Endothelial cell of umbilical vein (primary cell): Measurements from ENCODE around the gene SMARCD3. TPM values are rescaled to one million over a fixed set of nuclear protein-coding genes. Genes with fewer than 3 reads are reported as not detected.
A peak's percentile ranks its signal among the peaks of the same experiment; 100 is the strongest.

Experiments used
- BruUV-seq: library from RNA; stranded (reverse); fragments of 400-500 nt; replicated peaks from 2 replicates; lab custom pipeline; 2021; lab: Mats Ljungman, UMichigan
- CTCF ChIA-PET: fragments of 300-600, 350-600 bp; sonication (Branson Sonifier 250); formaldehyde crosslinking; loops from one replicate; lab custom pipeline; 2021; ENCODE audit warnings: antibody characterized with exemption, inconsistent platforms; lab: Charles Lee
- POLR2A ChIA-PET: fragments of 300-600, 350-600 bp; sonication (Branson Sonifier 250); formaldehyde crosslinking; loops from one replicate; lab custom pipeline; 2021; ENCODE audit warnings: antibody characterized with exemption, inconsistent platforms; lab: Charles Lee
- DNase-seq: peaks from one replicate; pipeline ENCODE4 v3.0.0-alpha.2; 2011; ENCODE audit warnings: low read depth, low spot score
- FAIRE-seq: peaks from 2 replicates; lab custom pipeline; 2011; peaks lifted over from hg19 to GRCh38; lab: Jason Lieb, UNC
- H2AFZ ChIP-seq: 2 replicates; pipeline ENCODE4 v1.6.0; 2012; ENCODE audit warnings: low read depth, low read length, control low read depth, inconsistent platforms
- H3K27ac ChIP-seq: 2 replicates; pipeline ENCODE4 v1.5.1; 2011; ENCODE audit warnings: low read depth, mild to moderate bottlenecking, control low read depth, low read length, moderate library complexity; ENCODE audit not compliant: insufficient read depth
- H3K27me3 ChIP-seq, 2 experiments: 2 replicates each; pipeline versions ENCODE4 v1.6.0 to v1.6.1; 2011; ENCODE audit warnings: low read length in 2 of 2, mixed read lengths in 1 of 2; ENCODE audit not compliant: control insufficient read depth in 2 of 2, insufficient read depth in 2 of 2
- H3K36me3 ChIP-seq, 2 experiments: 2 replicates in 1 of 2; 3 replicates in 1 of 2; pipeline ENCODE4 v1.5.1; 2011; ENCODE audit warnings: low read length in 2 of 2, mild to moderate bottlenecking in 1 of 2, moderate library complexity in 1 of 2; ENCODE audit not compliant: control insufficient read depth in 2 of 2, insufficient read depth in 2 of 2; ENCODE audit errors: extremely low read depth in 1 of 2
- H3K4me1 ChIP-seq: 3 replicates; pipeline ENCODE4 v1.5.1; 2011; ENCODE audit warnings: mild to moderate bottlenecking, low read length; ENCODE audit not compliant: control insufficient read depth, insufficient read depth; ENCODE audit errors: extremely low read depth
- H3K4me2 ChIP-seq: 2 replicates; pipeline ENCODE4 v1.6.1; 2011; ENCODE audit warnings: low read length, control low read depth, mixed read lengths; ENCODE audit not compliant: insufficient read depth
- H3K4me3 ChIP-seq, 3 experiments: fragments of 200-600 bp in 1 of 3; sonication (generic), shearing (Covaris generic) in 1 of 3; replicated peaks in 1 of 3; 2 replicates each; pipeline ENCODE4 v1.5.1; 2011 to 2016; ENCODE audit warnings: control low read depth in 3 of 3, low read length in 3 of 3, mild to moderate bottlenecking in 2 of 3, inconsistent platforms in 1 of 3, low read depth in 1 of 3, moderate library complexity in 1 of 3; ENCODE audit not compliant: insufficient read depth in 1 of 3
- H3K79me2 ChIP-seq: 2 replicates; pipeline ENCODE4 v1.6.0; 2012; ENCODE audit warnings: low read length, inconsistent platforms; ENCODE audit not compliant: control insufficient read depth, insufficient read depth
- H3K9ac ChIP-seq: replicated peaks from 2 replicates; pipeline ENCODE3; 2011; ENCODE audit warnings: low read length, control low read depth; ENCODE audit not compliant: insufficient read depth; ENCODE audit errors: extremely low read depth
- H3K9me1 ChIP-seq: replicated peaks from 3 replicates; pipeline ENCODE4 v1.6.0; 2011; ENCODE audit warnings: mild to moderate bottlenecking, low read length; ENCODE audit not compliant: control insufficient read depth, insufficient read depth; ENCODE audit errors: extremely low read depth
- H3K9me3 ChIP-seq: replicated peaks from 2 replicates; pipeline ENCODE4 v1.5.1; 2012; ENCODE audit warnings: low read length, inconsistent platforms; ENCODE audit not compliant: control insufficient read depth, insufficient read depth
- H4K20me1 ChIP-seq: replicated peaks from 2 replicates; pipeline ENCODE3; 2011; ENCODE audit warnings: mild to moderate bottlenecking, low read length; ENCODE audit not compliant: control insufficient read depth, insufficient read depth; ENCODE audit errors: extremely low read depth
- CTCF ChIP-seq, 2 donors: IDR thresholded peaks; 1 replicate in 1 of 2; 2 replicates in 1 of 2; pipeline ENCODE4 v1.5.1; 2011; ENCODE audit warnings: low read length in 2 of 2, mild to moderate bottlenecking in 2 of 2, moderate library complexity in 2 of 2, control low read depth in 1 of 2, inconsistent platforms in 1 of 2, low read depth in 1 of 2; ENCODE audit not compliant: insufficient read depth in 1 of 2; ENCODE audit errors: extremely low read depth in 1 of 2
- JUN ChIP-seq: IDR thresholded peaks from 2 replicates; pipeline ENCODE4 v1.6.1; 2011; ENCODE audit warnings: borderline replicate concordance, low read depth; ENCODE audit not compliant: insufficient read length, insufficient read depth
- MYC ChIP-seq: IDR thresholded peaks from one replicate; pipeline ENCODE4 v1.6.1; 2011; ENCODE audit warnings: mild to moderate bottlenecking, low read depth, low read length
- POLR2AphosphoS5 ChIP-seq: IDR thresholded peaks from 2 replicates; pipeline ENCODE4 v1.6.1; 2012; ENCODE audit warnings: low read depth, mild to moderate bottlenecking, control low read depth, low read length, moderate library complexity; ENCODE audit not compliant: insufficient read depth
- dilution Hi-C: fragments of 300-500 bp; cut with MboI; formaldehyde crosslinking; loops from one replicate; pipeline ENCODE4 v1.15.0; 2019; ENCODE audit warnings: low sequenced_read_pairs; ENCODE audit not compliant: extremely low pct_ligation_motif_present
- intact Hi-C: fragments of 100-400 bp; cut with micrococcal nuclease; formaldehyde crosslinking; loops from one replicate; pipeline ENCODE4 v1.10.0; 2022
- polyA plus RNA-seq, 4 experiments: library from polyadenylated mRNA; depleted of rRNA in 3 of 4; stranded (reverse) in 3 of 4; unstranded in 1 of 4; fragments of >200 nt; gene quantifications; 2 replicates each; pipeline versions ENCODE4 v1.2.1 to v1.2.3, GENCODE V29; 2011 to 2012; ENCODE audit warnings: missing spikeins in 1 of 4
- total RNA-seq: library from RNA; stranded (reverse); gene quantifications from 2 replicates; pipeline ENCODE4 v1.2.3, GENCODE V29; 2021
- TF ChIP-seq, protein P1 (sequence below): IDR thresholded peaks from 2 replicates; pipeline ENCODE4 v1.6.1; 2011; ENCODE audit not compliant: insufficient read depth, insufficient read length

The SMARCD3 gene
- total and polyA plus RNA-seq, 2 donors (not counting 3 experiments of a cell fraction or from before 2014, with no cell fraction given), result 6.1 to 8.5 TPM

DNA sequence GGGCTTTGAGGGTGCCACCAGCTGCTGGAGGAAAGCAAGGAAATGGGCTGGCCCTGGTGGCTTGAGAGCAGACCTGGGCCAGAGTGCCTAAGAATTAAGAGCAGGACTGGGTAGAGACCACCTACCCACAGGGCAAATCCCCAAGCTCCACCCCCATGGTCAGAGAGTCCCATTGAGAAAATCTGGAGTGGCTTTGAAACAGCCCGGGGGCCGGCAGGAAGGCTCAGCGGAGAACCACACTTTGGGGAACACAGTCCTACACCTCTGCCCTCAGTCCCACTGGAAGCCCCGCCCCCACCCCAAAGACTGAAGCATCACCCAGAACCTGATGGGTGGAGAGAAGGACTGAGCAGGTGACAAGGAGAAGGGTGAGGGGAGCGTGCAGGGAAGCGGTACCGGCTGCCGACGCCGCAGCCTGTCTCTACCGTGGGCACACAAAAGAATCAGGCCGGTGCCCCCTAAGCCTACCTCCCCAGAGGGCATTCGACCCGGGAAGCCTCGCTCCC, 3.6 kb downstream of the SMARCD3 start:
- CTCF ChIA-PET, result interaction anchor here (0.7 to 3.0 kb wide), 28 partner anchors 7 to 282 kb away, joined by 3 to 58 read pairs (median 4); partner anchors contain the start of genes ABCF2 and CHPF2
- H3K79me2 ChIP-seq, result no peaks in the 10 kb centered on the region
- H3K27ac ChIP-seq, result no peak overlapping the region
- H2AFZ ChIP-seq, result peak overlapping the region; percentile 39
- H3K27me3 ChIP-seq, result peaks cover 0 to 6% of the 10 kb centered on the region in 2 experiments
- POLR2A ChIA-PET, result no interaction called here
- no peak overlapping the region for H3K9ac ChIP-seq
- no peaks in the 10 kb centered on the region for H4K20me1 ChIP-seq
- H3K36me3 ChIP-seq, result peaks cover 0 to 3% of the 10 kb centered on the region in 2 experiments
- H3K4me1 ChIP-seq, result peaks cover 15% of the 10 kb centered on the region
- H3K9me1 ChIP-seq, result no peaks in the 10 kb centered on the region
- FAIRE-seq (no peak), DNase-seq (no peak)
- dilution Hi-C loops, result no loop called here
- intact Hi-C loops, result loop anchor here (1.0 to 2.0 kb wide), 5 partner anchors 12 to 121 kb away; partner anchors contain the start of gene ABCF2
- peak overlapping the region in 2 of 3 experiments; percentile 20 to 25 for H3K4me3 ChIP-seq
- no peak overlapping the region for H3K4me2 ChIP-seq
- BruUV-seq, result no TSS peak
- no peaks in the 10 kb centered on the region for H3K9me3 ChIP-seq
- no peak for TF ChIP-seq JUN
- TF ChIP-seq, protein P1, sequence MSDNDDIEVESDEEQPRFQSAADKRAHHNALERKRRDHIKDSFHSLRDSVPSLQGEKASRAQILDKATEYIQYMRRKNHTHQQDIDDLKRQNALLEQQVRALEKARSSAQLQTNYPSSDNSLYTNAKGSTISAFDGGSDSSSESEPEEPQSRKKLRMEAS, result no peak

DNA sequence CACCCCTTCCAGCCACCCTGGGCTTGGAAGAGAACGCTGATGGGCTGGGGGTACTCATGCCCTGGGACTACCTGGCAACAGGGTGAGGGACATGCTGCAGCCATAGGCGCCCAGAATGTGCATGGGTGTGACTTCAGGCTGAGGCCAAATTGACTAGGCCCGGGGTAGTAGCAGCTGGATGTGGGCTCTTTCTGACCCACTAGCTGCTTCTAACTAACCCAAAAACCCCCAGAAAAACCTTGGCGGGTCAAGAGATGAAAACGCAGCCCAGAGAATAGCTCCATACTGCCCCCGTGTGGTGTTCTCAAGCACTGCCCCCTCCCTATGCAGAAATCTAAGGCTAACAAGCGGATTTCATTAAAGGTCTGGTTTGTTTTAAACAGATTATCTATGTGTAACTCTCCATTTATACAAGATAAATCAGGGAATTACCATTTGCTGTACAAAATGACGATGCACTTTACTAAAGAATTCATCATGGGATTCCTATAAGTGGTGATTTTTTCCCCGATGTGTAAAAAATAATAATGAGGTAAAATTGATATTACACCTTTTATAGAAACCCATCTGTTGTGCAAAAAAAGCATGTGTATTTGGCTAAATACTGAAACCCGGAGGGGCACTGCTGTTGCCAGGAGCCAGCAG, 4.2 kb downstream of the SMARCD3 start:
- Histone ChIP-seq H3K27ac (no peak overlapping the region), H4K20me1 (no peaks in the 10 kb centered on the region), H3K9ac (no peak overlapping the region), H2AFZ (no peak overlapping the region), H3K4me1 (peaks cover 15% of the 10 kb centered on the region), H3K79me2 (no peaks in the 10 kb centered on the region), H3K27me3 (peaks cover 0 to 6% of the 10 kb centered on the region in 2 experiments), H3K4me3 (no peak overlapping the region), H3K36me3 (peaks cover 0 to 3% of the 10 kb centered on the region in 2 experiments), H3K9me3 (no peaks in the 10 kb centered on the region), H3K4me2 (no peak overlapping the region), H3K9me1 (no peaks in the 10 kb centered on the region)
- FAIRE-seq, result peak; percentile 73
- DNase-seq, result peak; percentile 61
- BruUV-seq, result no TSS peak
- no peak for TF ChIP-seq POLR2AphosphoS5
- TF ChIP-seq MYC, result no peak
- TF ChIP-seq, protein P1, result no peak
- peak; percentile 87 to 94 for TF ChIP-seq CTCF (IDR thresholded peaks at IDR 0.05; ENCODE audit: extremely low read depth in 1 of 2, insufficient read depth in 1 of 2, low read depth in 1 of 2, low read length in 2 of 2)
- intact Hi-C loops, result loop anchor here (1.0 to 2.0 kb wide), 4 partner anchors 11 to 120 kb away; partner anchors contain the start of gene ABCF2
- CTCF ChIA-PET, result interaction anchor here (0.6 to 3.0 kb wide), 36 partner anchors 8 to 281 kb away, joined by 3 to 58 read pairs (median 4); partner anchors contain the start of genes ABCF2 and CHPF2
- POLR2A ChIA-PET, result no interaction called here
- dilution Hi-C loops, result no loop called here
